ENCODE data around the gene HOXD10.

DNA sequence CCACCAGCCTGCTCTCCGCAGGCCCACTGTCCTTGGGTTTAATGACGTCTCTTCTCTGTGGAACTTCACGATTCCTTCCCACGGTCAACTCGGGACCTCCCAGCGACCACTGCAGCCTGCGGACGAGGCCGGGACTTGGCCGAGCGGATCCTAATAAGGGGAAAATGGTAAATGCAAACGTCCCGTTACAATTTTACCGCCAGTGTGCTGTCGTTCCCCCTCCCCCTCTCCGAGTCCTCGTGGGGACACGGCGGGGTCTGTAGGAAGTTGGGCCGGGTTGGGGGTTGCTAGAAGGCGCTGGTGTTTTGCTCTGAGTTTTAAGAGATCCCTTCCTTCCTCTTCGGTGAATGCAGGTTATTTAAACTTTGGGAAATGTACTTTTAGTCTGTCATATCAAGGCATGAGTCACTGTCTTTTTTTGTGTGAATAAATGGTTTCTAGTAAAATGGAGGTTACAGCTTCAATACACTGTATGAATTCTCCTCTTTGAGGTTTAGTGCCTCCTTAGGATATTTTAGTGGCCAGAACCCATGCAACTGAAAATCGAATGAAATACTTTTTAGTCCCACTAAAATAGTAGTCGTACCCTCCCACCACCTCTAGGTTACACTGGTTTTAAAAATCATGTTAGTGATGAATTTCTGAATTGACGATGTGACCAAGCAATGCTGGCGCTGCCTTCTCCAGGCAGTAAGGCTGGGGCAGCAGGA is 7.2 kb upstream of the HOXD10 start:
- TF ChIP-seq, protein P1, sequence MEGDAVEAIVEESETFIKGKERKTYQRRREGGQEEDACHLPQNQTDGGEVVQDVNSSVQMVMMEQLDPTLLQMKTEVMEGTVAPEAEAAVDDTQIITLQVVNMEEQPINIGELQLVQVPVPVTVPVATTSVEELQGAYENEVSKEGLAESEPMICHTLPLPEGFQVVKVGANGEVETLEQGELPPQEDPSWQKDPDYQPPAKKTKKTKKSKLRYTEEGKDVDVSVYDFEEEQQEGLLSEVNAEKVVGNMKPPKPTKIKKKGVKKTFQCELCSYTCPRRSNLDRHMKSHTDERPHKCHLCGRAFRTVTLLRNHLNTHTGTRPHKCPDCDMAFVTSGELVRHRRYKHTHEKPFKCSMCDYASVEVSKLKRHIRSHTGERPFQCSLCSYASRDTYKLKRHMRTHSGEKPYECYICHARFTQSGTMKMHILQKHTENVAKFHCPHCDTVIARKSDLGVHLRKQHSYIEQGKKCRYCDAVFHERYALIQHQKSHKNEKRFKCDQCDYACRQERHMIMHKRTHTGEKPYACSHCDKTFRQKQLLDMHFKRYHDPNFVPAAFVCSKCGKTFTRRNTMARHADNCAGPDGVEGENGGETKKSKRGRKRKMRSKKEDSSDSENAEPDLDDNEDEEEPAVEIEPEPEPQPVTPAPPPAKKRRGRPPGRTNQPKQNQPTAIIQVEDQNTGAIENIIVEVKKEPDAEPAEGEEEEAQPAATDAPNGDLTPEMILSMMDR (IDR thresholded peaks at IDR 0.05) = no peak
- TF ChIP-seq POLR2AphosphoS5 (IDR thresholded peaks at IDR 0.05) (no peak), POLR2A (IDR thresholded peaks at IDR 0.05) (no peak)

All from suprapubic skin (tissue), 4 donors.